HG02973 (cell line): ENCODE measurements around the gene RAMP1.

Source experiments
- ATAC-seq: cut with Tn5 transposase; IDR thresholded peaks from one replicate; pipeline ENCODE4 v1.9.1; 2021; ENCODE audit warnings: moderate library complexity; ENCODE audit not compliant: unreplicated experiment

The RAMP1 gene

GRCh38 chr2:237876061-237876526 lies 16.7 kb downstream of the RAMP1 start:
- no peak for ATAC-seq

GRCh38 chr2:237876532-237876931 lies 17.1 kb downstream of the RAMP1 start:
- no peak for ATAC-seq

GRCh38 chr2:237876951-237877491 lies 17.6 kb downstream of the RAMP1 start:
- no peak for ATAC-seq

GRCh38 chr2:237877576-237878307 lies 18.3 kb downstream of the RAMP1 start:
- no peak for ATAC-seq

- no peak for ATAC-seq
These were observed 19.1 kb downstream of the RAMP1 start for GRCh38 chr2:237878321-237879057.

- ATAC-seq: no peak
These were observed 19.6 kb downstream of the RAMP1 start for GRCh38 chr2:237879058-237879430.

GRCh38 chr2:237879991-237880560 lies 20.7 kb downstream of the RAMP1 start:
- no peak for ATAC-seq

- no peak for ATAC-seq
These were observed 23.4 kb downstream of the RAMP1 start for GRCh38 chr2:237882510-237883481.

GRCh38 chr2:237883951-237884446 lies 24.6 kb downstream of the RAMP1 start:
- no peak for ATAC-seq

- no peak for ATAC-seq
These were observed 25.3 kb downstream of the RAMP1 start for GRCh38 chr2:237884681-237885080.

- no peak for ATAC-seq
These were observed 25.9 kb downstream of the RAMP1 start for GRCh38 chr2:237885111-237885930.

- ATAC-seq: no peak
These were observed 26.7 kb downstream of the RAMP1 start for GRCh38 chr2:237885931-237886684.

GRCh38 chr2:237886685-237887481 lies 27.5 kb downstream of the RAMP1 start:
- ATAC-seq: no peak

- no peak for ATAC-seq
These were observed 29.0 kb downstream of the RAMP1 start for GRCh38 chr2:237888389-237888788.

- ATAC-seq: no peak
These were observed 29.6 kb downstream of the RAMP1 start for GRCh38 chr2:237889016-237889415.

- ATAC-seq: no peak
These were observed 30.4 kb downstream of the RAMP1 start for GRCh38 chr2:237889811-237890210.

GRCh38 chr2:237892478-237892877 lies 33.1 kb downstream of the RAMP1 start:
- no peak for ATAC-seq

GRCh38 chr2:237892984-237893595 lies 33.7 kb downstream of the RAMP1 start:
- no peak for ATAC-seq
